Effector memory CD4-positive, alpha-beta T cell (primary cell): ENCODE measurements around the gene C5orf52.
"Not testable (repeated sequence)": the region's sequence is repeated elsewhere in the genome, so short reads cannot be mapped to it uniquely, and the experiment has no call there.

Experiments used
- DNase-seq, 3 donors: peaks; one replicate each; pipeline ENCODE4 v3.0.0-alpha.2; 2020
- H3K27ac ChIP-seq: 2 replicates; pipeline ENCODE4 v1.7.0; 2013; ENCODE audit warnings: mild to moderate bottlenecking, low read length, moderate library complexity; ENCODE audit not compliant: insufficient read depth, poor library complexity, severe bottlenecking
- H3K27me3 ChIP-seq: replicated peaks from 2 replicates; pipeline ENCODE4 v1.7.0; 2013; ENCODE audit warnings: mild to moderate bottlenecking, low read length; ENCODE audit not compliant: insufficient read depth, control insufficient read depth, poor library complexity, severe bottlenecking
- H3K36me3 ChIP-seq: 2 replicates; pipeline ENCODE4 v1.7.0; 2013; ENCODE audit warnings: mild to moderate bottlenecking, low read length, moderate library complexity; ENCODE audit not compliant: control insufficient read depth, insufficient read depth
- H3K4me1 ChIP-seq: 2 replicates; pipeline ENCODE4 v1.7.0; 2013; ENCODE audit warnings: low read length, mild to moderate bottlenecking; ENCODE audit not compliant: control insufficient read depth, insufficient read depth, poor library complexity, severe bottlenecking
- H3K4me3 ChIP-seq: 2 replicates; pipeline ENCODE4 v1.7.0; 2013; ENCODE audit warnings: low read length, low read depth, mild to moderate bottlenecking; ENCODE audit not compliant: insufficient read depth, poor library complexity, severe bottlenecking
- H3K9me3 ChIP-seq: 2 replicates; pipeline ENCODE4 v1.7.0; 2013; ENCODE audit warnings: mild to moderate bottlenecking, low read length, moderate library complexity; ENCODE audit not compliant: control insufficient read depth

C5orf52 gene

GRCh38 chr5:157693816-157694215 is 22.5 kb downstream of the C5orf52 start:
- H3K27me3 ChIP-seq, H3K27ac ChIP-seq, H3K9me3 ChIP-seq, H3K4me3 ChIP-seq, H3K4me1 ChIP-seq, DNase-seq, H3K36me3 ChIP-seq: not testable (repeated sequence)

- H3K4me1 ChIP-seq, H3K4me3 ChIP-seq, H3K27me3 ChIP-seq, H3K27ac ChIP-seq, H3K36me3 ChIP-seq, DNase-seq, H3K9me3 ChIP-seq: not testable (repeated sequence)
These were observed 24.8 kb downstream of the C5orf52 start for GRCh38 chr5:157696154-157696553.

GRCh38 chr5:157698674-157699073 is 27.3 kb downstream of the C5orf52 start:
- not testable (repeated sequence) for H3K27me3 ChIP-seq, H3K27ac ChIP-seq, H3K4me3 ChIP-seq, H3K36me3 ChIP-seq, H3K4me1 ChIP-seq, H3K9me3 ChIP-seq, DNase-seq

GRCh38 chr5:157703736-157704135 is 32.4 kb downstream of the C5orf52 start:
- Histone ChIP-seq H3K9me3 (no peaks in the 10 kb centered on the region), H3K27me3 (no peaks in the 10 kb centered on the region), H3K4me1 (no peaks in the 10 kb centered on the region), H3K36me3 (no peaks in the 10 kb centered on the region), H3K27ac (no peak overlapping the region), H3K4me3 (no peak overlapping the region)
- DNase-seq = no peak

GRCh38 chr5:157708866-157709265 is 37.5 kb downstream of the C5orf52 start:
- no peaks in the 10 kb centered on the region for H3K27me3 ChIP-seq
- no peaks in the 10 kb centered on the region for H3K36me3 ChIP-seq
- no peak overlapping the region for H3K27ac ChIP-seq
- H3K9me3 ChIP-seq = no peaks in the 10 kb centered on the region
- no peak overlapping the region for H3K4me3 ChIP-seq
- no peak for DNase-seq
- no peaks in the 10 kb centered on the region for H3K4me1 ChIP-seq

GRCh38 chr5:157709346-157709745 is 38.0 kb downstream of the C5orf52 start:
- H3K4me3 ChIP-seq = no peak overlapping the region
- no peaks in the 10 kb centered on the region for H3K9me3 ChIP-seq
- no peaks in the 10 kb centered on the region for H3K4me1 ChIP-seq
- no peaks in the 10 kb centered on the region for H3K27me3 ChIP-seq
- H3K27ac ChIP-seq = no peak overlapping the region
- DNase-seq = no peak
- no peaks in the 10 kb centered on the region for H3K36me3 ChIP-seq

- Histone ChIP-seq H3K36me3 (no peaks in the 10 kb centered on the region), H3K4me3 (no peak overlapping the region), H3K4me1 (no peaks in the 10 kb centered on the region), H3K27ac (no peak overlapping the region), H3K27me3 (no peaks in the 10 kb centered on the region), H3K9me3 (no peaks in the 10 kb centered on the region)
- no peak for DNase-seq
These were observed 39.1 kb downstream of the C5orf52 start for GRCh38 chr5:157710431-157710830.

GRCh38 chr5:157710882-157711281 is 39.5 kb downstream of the C5orf52 start:
- Histone ChIP-seq H3K4me1 (no peaks in the 10 kb centered on the region), H3K36me3 (no peaks in the 10 kb centered on the region), H3K27me3 (no peaks in the 10 kb centered on the region), H3K9me3 (no peaks in the 10 kb centered on the region), H3K4me3 (no peak overlapping the region), H3K27ac (no peak overlapping the region)
- no peak for DNase-seq

GRCh38 chr5:157713830-157714595 is 42.7 kb downstream of the C5orf52 start:
- no peak for DNase-seq
- Histone ChIP-seq H3K9me3 (no peaks in the 10 kb centered on the region), H3K27me3 (no peaks in the 10 kb centered on the region), H3K4me3 (no peak overlapping the region), H3K4me1 (peaks cover 10% of the 10 kb centered on the region), H3K27ac (no peak overlapping the region), H3K36me3 (no peaks in the 10 kb centered on the region)

- H3K4me3 ChIP-seq = no peak overlapping the region
- no peaks in the 10 kb centered on the region for H3K9me3 ChIP-seq
- DNase-seq = no peak
- H3K36me3 ChIP-seq = no peaks in the 10 kb centered on the region
- H3K27me3 ChIP-seq = no peaks in the 10 kb centered on the region
- no peak overlapping the region for H3K27ac ChIP-seq
- H3K4me1 ChIP-seq = peaks cover 10% of the 10 kb centered on the region
These were observed 43.2 kb downstream of the C5orf52 start for GRCh38 chr5:157714596-157714864.
